Measurements from ENCODE around the gene HP1BP3. TPM values are rescaled to one million over a fixed set of nuclear protein-coding genes. Genes with fewer than 3 reads are reported as not detected.

The HP1BP3 gene, protein sequence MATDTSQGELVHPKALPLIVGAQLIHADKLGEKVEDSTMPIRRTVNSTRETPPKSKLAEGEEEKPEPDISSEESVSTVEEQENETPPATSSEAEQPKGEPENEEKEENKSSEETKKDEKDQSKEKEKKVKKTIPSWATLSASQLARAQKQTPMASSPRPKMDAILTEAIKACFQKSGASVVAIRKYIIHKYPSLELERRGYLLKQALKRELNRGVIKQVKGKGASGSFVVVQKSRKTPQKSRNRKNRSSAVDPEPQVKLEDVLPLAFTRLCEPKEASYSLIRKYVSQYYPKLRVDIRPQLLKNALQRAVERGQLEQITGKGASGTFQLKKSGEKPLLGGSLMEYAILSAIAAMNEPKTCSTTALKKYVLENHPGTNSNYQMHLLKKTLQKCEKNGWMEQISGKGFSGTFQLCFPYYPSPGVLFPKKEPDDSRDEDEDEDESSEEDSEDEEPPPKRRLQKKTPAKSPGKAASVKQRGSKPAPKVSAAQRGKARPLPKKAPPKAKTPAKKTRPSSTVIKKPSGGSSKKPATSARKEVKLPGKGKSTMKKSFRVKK
- total RNA-seq = 100 to 1,000 TPM; 108 to 342 (median 206) TPM

DNA sequence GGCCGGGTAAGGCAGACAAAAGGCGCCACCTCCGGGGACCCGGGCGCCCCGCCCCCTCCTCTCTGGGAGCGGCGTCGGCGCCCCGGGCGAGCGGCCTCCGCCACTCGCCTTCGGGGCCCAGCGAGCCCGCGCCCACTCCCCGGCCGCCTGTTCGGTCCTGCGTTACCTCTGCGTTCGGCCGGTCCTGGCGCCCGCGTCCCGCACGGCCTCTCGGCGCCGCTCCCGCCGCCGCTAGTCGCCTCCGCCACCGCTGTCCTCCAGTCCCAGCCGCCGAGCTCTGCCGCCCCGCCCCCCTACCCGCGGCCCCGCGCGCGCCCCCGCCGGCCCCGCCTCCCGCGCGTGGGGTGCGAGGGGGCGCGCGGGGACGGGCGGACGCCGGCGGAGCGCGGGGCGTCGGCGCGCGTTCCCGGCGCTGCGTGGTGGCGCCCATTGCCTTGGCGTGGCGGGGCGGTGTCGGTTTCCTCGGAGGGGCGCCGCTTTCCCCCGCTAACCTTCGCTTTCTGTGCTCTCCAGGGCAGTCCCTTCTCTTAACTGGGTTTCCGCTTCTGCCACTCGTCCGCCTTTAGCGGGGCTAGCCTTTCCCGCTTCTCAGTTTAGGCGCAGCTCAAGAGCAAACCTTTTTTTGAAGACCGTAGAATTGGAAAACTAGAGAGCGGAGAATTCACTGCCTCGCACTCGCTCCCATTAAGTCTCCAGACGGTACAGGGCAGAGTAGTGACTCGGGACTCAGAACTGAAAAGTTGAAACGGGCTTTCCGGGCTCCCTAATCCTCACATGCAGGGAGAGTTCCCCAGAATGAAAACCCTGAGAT, at the start of gene HP1BP3:
Gene HP1BP3, minus strand, starts transcription at position 279 of the 811 bp plus-strand sequence. CDS start 6,867 bp downstream, outside the sequence.
- intact Hi-C loops (cut with DNase I; ENCODE audit: low total_unique reads) = no loop called here
- H3K27ac ChIP-seq = peak within 1 kb of the TSS; percentile 99
- peak within 1 kb of the TSS; percentile 75 to 98 for H3K4me3 ChIP-seq
- H3K27me3 ChIP-seq = no peaks in the 10 kb centered on the region
- H3K9me3 ChIP-seq = no peaks in the 10 kb centered on the region
- H3K36me3 ChIP-seq = no peaks in the 10 kb centered on the region
- TF ChIP-seq, protein P1, sequence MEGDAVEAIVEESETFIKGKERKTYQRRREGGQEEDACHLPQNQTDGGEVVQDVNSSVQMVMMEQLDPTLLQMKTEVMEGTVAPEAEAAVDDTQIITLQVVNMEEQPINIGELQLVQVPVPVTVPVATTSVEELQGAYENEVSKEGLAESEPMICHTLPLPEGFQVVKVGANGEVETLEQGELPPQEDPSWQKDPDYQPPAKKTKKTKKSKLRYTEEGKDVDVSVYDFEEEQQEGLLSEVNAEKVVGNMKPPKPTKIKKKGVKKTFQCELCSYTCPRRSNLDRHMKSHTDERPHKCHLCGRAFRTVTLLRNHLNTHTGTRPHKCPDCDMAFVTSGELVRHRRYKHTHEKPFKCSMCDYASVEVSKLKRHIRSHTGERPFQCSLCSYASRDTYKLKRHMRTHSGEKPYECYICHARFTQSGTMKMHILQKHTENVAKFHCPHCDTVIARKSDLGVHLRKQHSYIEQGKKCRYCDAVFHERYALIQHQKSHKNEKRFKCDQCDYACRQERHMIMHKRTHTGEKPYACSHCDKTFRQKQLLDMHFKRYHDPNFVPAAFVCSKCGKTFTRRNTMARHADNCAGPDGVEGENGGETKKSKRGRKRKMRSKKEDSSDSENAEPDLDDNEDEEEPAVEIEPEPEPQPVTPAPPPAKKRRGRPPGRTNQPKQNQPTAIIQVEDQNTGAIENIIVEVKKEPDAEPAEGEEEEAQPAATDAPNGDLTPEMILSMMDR (IDR thresholded peaks at IDR 0.05) = peak in 1 of 4 experiments; percentile 2
- TF ChIP-seq POLR2A (IDR thresholded peaks at IDR 0.05) = peak in 1 of 2 donors; percentile 82
- H3K4me1 ChIP-seq = no peaks in the 10 kb centered on the region
- peak; percentile 70 to 83 for DNase-seq

DNA sequence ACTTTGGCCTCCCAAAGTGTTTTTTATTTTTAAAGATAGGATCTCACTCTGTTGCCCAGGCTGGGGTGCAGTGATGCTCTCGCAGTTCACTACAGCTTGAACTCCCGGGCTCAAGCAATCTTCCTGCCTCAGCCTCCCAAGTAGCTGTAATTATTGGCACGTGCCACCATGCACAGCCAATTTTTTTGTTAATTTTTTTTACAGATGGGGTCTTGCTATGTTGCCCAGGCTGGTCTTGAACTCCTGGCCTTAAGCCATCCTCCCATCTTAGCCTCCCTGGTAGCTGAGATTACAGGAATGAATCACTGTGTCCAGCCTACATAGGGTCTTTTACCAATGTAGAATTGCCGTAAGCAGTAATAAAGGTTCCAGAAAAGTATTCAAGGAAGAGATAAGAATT, 49.1 kb upstream of the HP1BP3 start:
- H3K36me3 ChIP-seq = no peaks in the 10 kb centered on the region
- H3K27me3 ChIP-seq = no peaks in the 10 kb centered on the region
- no peak for DNase-seq
- intact Hi-C loops (cut with DNase I; ENCODE audit: low total_unique reads) = no loop called here
- no peaks in the 10 kb centered on the region for H3K4me1 ChIP-seq
- no peak for TF ChIP-seq POLR2A (IDR thresholded peaks at IDR 0.05)
- TF ChIP-seq, protein P1 (IDR thresholded peaks at IDR 0.05) = no peak
- H3K9me3 ChIP-seq = no peaks in the 10 kb centered on the region
- H3K4me3 ChIP-seq = no peak overlapping the region
- no peak overlapping the region for H3K27ac ChIP-seq

DNA sequence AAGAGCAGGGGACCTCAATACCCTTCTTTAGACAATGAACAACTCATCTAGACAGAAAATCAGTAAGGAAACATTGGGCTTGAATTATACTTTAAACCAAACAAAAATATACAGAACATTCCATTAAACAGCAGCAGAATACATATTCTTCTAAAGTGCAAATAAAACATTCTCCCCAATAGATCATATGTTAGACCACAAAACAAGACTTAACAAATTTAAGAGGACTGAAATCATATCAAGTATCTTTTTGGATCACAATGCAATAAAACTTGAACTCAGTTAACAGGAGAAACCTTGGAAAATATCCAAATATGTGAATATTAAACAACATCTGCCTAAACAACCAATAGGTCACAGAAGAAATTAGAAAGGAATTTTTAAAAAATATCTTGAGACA, 47.7 kb upstream of the HP1BP3 start:
- H3K27ac ChIP-seq = no peak overlapping the region
- no peaks in the 10 kb centered on the region for H3K4me1 ChIP-seq
- no peaks in the 10 kb centered on the region for H3K36me3 ChIP-seq
- no peaks in the 10 kb centered on the region for H3K27me3 ChIP-seq
- no peak overlapping the region for H3K4me3 ChIP-seq
- TF ChIP-seq, protein P1 (IDR thresholded peaks at IDR 0.05) = no peak
- TF ChIP-seq POLR2A (IDR thresholded peaks at IDR 0.05) = no peak
- intact Hi-C loops (cut with DNase I; ENCODE audit: low total_unique reads) = no loop called here
- H3K9me3 ChIP-seq = no peaks in the 10 kb centered on the region
- DNase-seq = no peak

DNA sequence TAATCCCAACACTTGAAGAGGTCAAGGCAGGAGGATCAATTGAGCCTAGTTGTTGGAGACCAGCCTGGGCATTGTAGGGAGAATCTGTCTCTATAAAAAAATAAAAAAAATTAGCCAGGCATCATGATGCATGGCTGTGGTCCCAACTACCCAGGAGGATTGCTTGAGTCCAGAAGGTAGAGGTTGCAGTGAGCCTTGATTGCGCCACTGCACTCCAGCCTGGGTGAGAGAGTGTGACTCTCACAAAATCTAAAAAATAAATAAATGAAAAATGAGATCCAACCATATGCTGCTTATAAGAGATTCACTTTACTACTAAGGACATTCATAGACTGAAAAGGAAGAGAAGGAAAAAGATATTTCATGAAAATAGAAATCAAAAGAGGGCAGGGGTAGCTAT, 47.1 kb upstream of the HP1BP3 start:
- DNase-seq = no peak
- H3K27me3 ChIP-seq = no peaks in the 10 kb centered on the region
- intact Hi-C loops (cut with DNase I; ENCODE audit: low total_unique reads) = no loop called here
- TF ChIP-seq POLR2A (IDR thresholded peaks at IDR 0.05) = no peak
- no peak overlapping the region for H3K27ac ChIP-seq
- H3K9me3 ChIP-seq = no peaks in the 10 kb centered on the region
- H3K4me1 ChIP-seq = no peaks in the 10 kb centered on the region
- H3K36me3 ChIP-seq = no peaks in the 10 kb centered on the region
- H3K4me3 ChIP-seq = no peak overlapping the region

DNA sequence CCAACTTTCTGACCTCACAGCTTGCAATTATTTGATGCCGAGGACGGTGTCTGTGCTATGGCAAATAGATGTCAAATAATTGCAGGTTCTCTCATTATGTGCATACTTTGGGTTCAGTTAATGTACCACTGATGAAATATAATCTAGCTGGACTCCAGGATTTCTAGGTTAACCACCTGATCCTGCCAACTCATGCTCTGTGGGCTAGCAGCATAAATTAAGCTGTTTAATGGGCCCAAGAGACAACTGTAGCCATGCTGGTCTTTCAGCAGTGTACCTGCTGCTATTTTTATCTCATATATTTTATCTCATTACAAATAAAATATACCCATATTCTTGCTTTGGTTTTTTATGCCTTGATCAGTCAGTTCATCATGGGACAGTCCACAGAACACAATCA, 43.3 kb upstream of the HP1BP3 start:
- no peak for DNase-seq
- Histone ChIP-seq H3K27ac (no peak overlapping the region), H3K4me1 (no peaks in the 10 kb centered on the region), H3K9me3 (no peaks in the 10 kb centered on the region), H3K36me3 (no peaks in the 10 kb centered on the region), H3K27me3 (no peaks in the 10 kb centered on the region), H3K4me3 (no peak overlapping the region)
- intact Hi-C loops (cut with DNase I; ENCODE audit: low total_unique reads) = no loop called here
- no peak for TF ChIP-seq POLR2A (IDR thresholded peaks at IDR 0.05)
- TF ChIP-seq, protein P1 (IDR thresholded peaks at IDR 0.05) = no peak
